ENCODE results near the gene RAD51B. TPM values are rescaled to one million over a fixed set of nuclear protein-coding genes. Genes with fewer than 3 reads are reported as not detected.

Gene RAD51B
- total RNA-seq, 1 experiment from 2014 or later = 14.2 TPM

- Mint-ChIP-seq H3K27ac (no peak overlapping the region), H3K4me1 (peaks cover 16% of the 10 kb centered on the region), H3K36me3 (no peaks in the 10 kb centered on the region), H3K27me3 (ENCODE audit: low read depth) (no peaks in the 10 kb centered on the region), H3K4me3 (no peak overlapping the region), H3K9me3 (peaks cover 3% of the 10 kb centered on the region; the same call in 1 of the 2 replicates)
- DNase-seq (ENCODE audit: low spot score) (no peak), ATAC-seq (no peak)
- POLR2A ChIA-PET = no interaction called here
- no peak for TF ChIP-seq MAX (CRISPR knock-in tag; IDR thresholded peaks at IDR 0.05)
- no peak for TF ChIP-seq ZNF423 (CRISPR knock-in tag; IDR thresholded peaks at IDR 0.05)
- no peak for TF ChIP-seq NR3C1 (CRISPR knock-in tag; conservative IDR thresholded peaks at IDR 0.05; ENCODE audit: low read depth)
- TF ChIP-seq CREM (CRISPR knock-in tag; IDR thresholded peaks at IDR 0.05) = no peak
- no peak for TF ChIP-seq ELF4 (CRISPR knock-in tag; IDR thresholded peaks at IDR 0.05; ENCODE audit: low read depth)
- no peak for TF ChIP-seq FOXP4 (CRISPR knock-in tag; IDR thresholded peaks at IDR 0.05)
- no peak for TF ChIP-seq TP53 (CRISPR knock-in tag; IDR thresholded peaks at IDR 0.05)
- no peak for TF ChIP-seq IRF1 (CRISPR knock-in tag; IDR thresholded peaks at IDR 0.05)
- no peak for TF ChIP-seq ATF3 (CRISPR knock-in tag; conservative IDR thresholded peaks at IDR 0.05)
- TF ChIP-seq HMGA2 (CRISPR knock-in tag; IDR thresholded peaks at IDR 0.05) = no peak
- no peak for TF ChIP-seq ZNF263 (CRISPR knock-in tag; IDR thresholded peaks at IDR 0.05; ENCODE audit: low read depth)
- no peak for TF ChIP-seq ZNF396 (CRISPR knock-in tag; IDR thresholded peaks at IDR 0.05; ENCODE audit: borderline replicate concordance)
- no peak for TF ChIP-seq ZBTB21 (CRISPR knock-in tag; IDR thresholded peaks at IDR 0.05; ENCODE audit: borderline replicate concordance)
- TF ChIP-seq NR1H2 (CRISPR knock-in tag; IDR thresholded peaks at IDR 0.05) = no peak
- no peak for TF ChIP-seq USF2 (CRISPR knock-in tag; IDR thresholded peaks at IDR 0.05)
- TF ChIP-seq RORB (CRISPR knock-in tag; IDR thresholded peaks at IDR 0.05) = no peak
- CTCF ChIA-PET = interaction anchor here (1.3 to 1.4 kb wide), 2 partner anchors 295 to 585 kb away, joined by 4 to 6 read pairs; no protein-coding TSS in a partner anchor
These were observed 420.6 kb downstream of the RAD51B start for GRCh38 chr14:68239988-68240771.

GRCh38 chr14:68241862-68242487 is 422.4 kb downstream of the RAD51B start:
- Mint-ChIP-seq H3K4me1 (peaks cover 32% of the 10 kb centered on the region), H3K36me3 (no peaks in the 10 kb centered on the region)
- no peak for TF ChIP-seq SOX15 (CRISPR knock-in tag; IDR thresholded peaks at IDR 0.05)
- TF ChIP-seq ZNF416 (CRISPR knock-in tag; IDR thresholded peaks at IDR 0.05) = no peak
- TF ChIP-seq ETV6 (CRISPR knock-in tag; IDR thresholded peaks at IDR 0.05) = no peak
- no peak for TF ChIP-seq JAZF1 (CRISPR knock-in tag; IDR thresholded peaks at IDR 0.05)
- TF ChIP-seq ZBTB21 (CRISPR knock-in tag; IDR thresholded peaks at IDR 0.05; ENCODE audit: borderline replicate concordance) = no peak
- no peak for TF ChIP-seq IRF1 (CRISPR knock-in tag; IDR thresholded peaks at IDR 0.05)

More at GRCh38 chr14:68241862-68242487, 422.4 kb downstream of the RAD51B start:
- no peak for DNase-seq (ENCODE audit: low spot score)
- H3K9me3 Mint-ChIP-seq = no peaks in the 10 kb centered on the region
- no peaks in the 10 kb centered on the region; the same call in 1 of the 2 replicates for H3K27me3 Mint-ChIP-seq (ENCODE audit: low read depth)
- ATAC-seq = no peak
- H3K4me3 Mint-ChIP-seq = no peak overlapping the region
- POLR2A ChIA-PET = interaction anchor here (0.6 kb wide), 1 partner anchor 36 kb away, joined by 5 read pairs; no protein-coding TSS in a partner anchor
- CTCF ChIA-PET = interaction anchor here (1.1 to 1.4 kb wide), 2 partner anchors 297 to 308 kb away, joined by 6 read pairs; no protein-coding TSS in a partner anchor
- no peak overlapping the region for H3K27ac Mint-ChIP-seq
